Measurements from ENCODE around the gene CREB1.
"Not testable (repeated sequence)": the region's sequence is repeated elsewhere in the genome, so short reads cannot be mapped to it uniquely, and the experiment has no call there.

The CREB1 gene

DNA sequence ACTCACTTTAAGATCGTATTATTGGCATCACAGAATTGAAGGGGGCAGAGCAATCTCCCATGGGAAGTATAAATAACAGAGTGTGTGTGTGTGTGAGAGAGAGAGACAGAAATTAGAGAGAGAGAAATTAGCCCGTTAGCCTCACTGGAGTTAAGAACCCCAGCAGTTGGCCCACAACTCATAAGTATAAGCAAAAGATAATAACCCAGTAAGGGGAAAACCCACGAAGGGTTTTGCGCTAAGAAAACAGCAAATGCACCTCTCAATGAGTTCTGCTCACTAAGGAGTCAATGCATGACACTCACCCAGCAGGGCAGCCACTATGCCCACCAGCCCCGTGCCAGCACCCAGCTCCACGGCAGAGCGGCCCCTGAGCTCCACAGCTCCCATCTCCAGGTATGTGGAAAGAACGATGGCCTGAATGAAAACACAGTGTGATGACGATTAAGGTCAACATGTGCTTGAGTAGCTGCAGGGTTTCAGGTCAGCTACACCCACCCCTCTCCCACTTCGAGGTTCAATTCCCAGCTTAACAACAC lies 91.8 kb downstream of the CREB1 start:
- no peak for DNase-seq

DNA sequence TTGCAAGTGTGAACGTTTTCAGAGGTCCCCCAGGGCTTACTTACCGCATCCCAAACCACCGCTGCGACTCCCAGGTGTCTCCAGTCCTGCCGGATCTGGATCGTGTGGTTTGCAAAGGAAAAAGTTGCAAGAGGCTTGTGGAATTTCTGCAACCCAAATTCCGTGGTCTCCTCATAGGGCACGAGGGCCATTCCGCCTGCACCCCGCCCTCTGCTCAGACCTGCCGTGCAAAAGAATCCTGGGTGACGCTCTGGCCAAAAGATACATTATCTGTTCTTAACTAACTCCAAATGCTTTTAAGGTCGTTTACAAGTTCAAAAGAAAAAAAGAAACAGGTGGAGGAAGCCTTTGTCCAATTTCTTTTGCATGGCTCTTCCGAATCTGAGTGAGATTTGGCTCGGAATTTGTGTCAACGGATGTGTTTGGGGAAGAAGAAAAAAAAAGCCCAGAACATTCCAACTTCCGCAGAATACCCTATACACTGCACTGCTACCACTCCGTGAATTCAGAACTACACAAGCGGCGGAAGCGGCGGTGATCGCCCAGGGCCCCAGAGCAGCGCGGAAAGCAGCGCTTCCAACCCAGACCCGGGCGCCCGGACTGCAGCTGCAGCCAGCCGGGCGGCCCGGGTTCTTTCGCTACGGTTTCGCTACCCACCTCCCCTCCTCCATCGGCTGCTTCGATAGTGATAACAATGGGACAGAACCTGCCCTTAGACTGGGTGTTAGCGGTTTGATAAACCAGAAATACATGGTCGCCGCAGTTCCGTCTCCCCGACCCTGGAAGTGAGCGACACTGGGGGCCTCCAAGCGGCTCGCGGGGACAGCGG lies 94.6 kb downstream of the CREB1 start:
- DNase-seq: peak; percentile 67

DNA sequence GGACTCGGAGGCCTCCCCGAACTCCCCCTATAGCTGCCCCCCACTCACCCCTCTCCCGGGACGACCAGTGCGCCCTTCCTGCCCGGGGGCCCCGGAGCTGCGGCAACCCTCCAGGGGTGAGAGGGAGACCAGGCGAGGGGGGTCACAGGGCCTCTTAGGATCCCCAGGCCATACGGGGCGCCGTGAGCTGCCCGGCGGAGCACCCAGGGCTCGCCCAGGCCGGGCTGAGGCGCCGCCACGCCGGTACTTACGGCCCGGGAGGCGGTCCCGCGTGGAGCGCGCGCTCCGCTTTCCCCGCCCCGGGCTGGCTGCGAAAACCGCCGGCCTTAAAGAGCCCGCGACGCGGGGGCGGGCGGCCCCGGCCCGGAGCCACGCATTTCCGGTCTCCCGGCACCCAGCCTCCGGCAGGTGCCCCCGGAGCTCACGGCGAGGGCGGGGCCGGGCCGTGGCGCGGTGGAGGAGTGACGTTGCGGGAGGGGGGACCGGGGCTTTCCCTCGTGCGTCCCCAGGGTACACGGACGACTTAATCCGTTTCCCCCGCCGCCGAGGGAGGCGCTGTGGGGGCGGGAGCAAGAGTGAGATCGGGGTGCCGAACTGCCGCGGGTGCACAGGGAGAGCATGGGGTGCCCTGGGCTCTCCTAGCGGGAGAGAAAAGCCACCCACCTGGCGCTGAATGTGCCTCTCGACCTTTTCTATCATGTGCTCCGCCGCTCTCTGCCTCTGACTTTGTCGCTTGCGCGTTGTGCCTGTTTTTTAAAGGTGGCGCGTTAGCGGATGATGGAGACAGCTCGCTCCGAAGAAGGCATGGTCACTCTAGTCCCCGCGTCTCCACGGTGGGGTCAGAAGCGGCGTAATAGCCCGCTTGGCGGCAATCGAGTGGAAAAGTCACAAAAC lies 95.5 kb downstream of the CREB1 start, which contains the start of gene METTL21A:
METTL21A (minus strand) TSS at position 381 of the 894 bp plus-strand sequence. CDS start 1,019 bp downstream, outside the sequence.
- DNase-seq: peak; percentile 95

GRCh38 chr2:207629553-207629952 lies 99.8 kb downstream of the CREB1 start:
- no peak for DNase-seq

- DNase-seq: no peak
These were observed 100.7 kb downstream of the CREB1 start for GRCh38 chr2:207630491-207630890.

- DNase-seq: no peak
These were observed 103.1 kb downstream of the CREB1 start for GRCh38 chr2:207632575-207633493.

- DNase-seq: no peak
These were observed 103.9 kb downstream of the CREB1 start for GRCh38 chr2:207633686-207634085.

- no peak for DNase-seq
These were observed 105.9 kb downstream of the CREB1 start for GRCh38 chr2:207635468-207636200.

DNA sequence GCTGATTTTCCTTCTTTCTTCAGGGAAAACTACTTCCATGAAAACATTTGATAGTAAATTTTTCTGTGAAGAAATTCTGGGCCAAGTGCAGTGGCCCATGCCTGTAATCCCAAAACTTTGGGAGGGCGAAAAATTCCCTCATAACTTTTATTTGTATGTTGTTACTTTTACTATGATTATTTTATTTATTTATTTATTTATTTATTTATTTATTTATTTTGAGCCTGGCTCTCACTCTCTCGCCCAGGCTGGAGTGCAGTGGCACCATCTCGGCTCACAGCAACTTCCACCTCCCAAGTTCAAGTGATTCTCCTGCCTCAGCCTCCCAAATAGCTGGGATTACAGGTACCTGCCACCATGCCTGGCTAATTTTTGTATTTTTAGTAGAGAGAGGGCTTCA lies 109.5 kb downstream of the CREB1 start:
- DNase-seq: not testable (repeated sequence)

DNA sequence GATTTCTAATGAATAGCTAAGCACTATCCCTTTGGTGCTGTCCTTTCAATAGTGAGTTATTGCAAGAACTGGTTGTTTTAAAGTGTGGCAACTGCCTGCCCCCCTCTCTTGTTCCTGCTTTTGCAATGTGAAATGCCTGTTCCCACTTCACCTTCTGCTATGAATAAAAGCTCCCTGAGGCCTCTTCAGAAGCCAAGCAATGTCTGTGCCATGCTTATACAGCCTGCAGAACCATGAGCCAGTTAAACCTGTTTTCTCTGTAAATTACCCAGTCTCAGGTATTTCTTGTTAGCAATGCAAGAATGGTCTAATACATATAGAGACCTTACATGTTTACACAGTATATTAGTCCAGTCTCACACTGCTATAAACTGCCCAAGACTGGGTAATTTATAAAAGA lies 110.4 kb downstream of the CREB1 start:
- no peak for DNase-seq

GRCh38 chr2:207640661-207641060 lies 110.9 kb downstream of the CREB1 start:
- no peak for DNase-seq

GRCh38 chr2:207643892-207644291 lies 114.1 kb downstream of the CREB1 start:
- DNase-seq: no peak

GRCh38 chr2:207646582-207646981 lies 116.8 kb downstream of the CREB1 start:
- DNase-seq: not testable (repeated sequence)
